ENCODE results near the gene CYP3A7. TPM values are rescaled to one million over a fixed set of nuclear protein-coding genes. Genes with fewer than 3 reads are reported as not detected.

The CYP3A7 gene
- total RNA-seq, 1 donor from 2014 or later = not detected

DNA sequence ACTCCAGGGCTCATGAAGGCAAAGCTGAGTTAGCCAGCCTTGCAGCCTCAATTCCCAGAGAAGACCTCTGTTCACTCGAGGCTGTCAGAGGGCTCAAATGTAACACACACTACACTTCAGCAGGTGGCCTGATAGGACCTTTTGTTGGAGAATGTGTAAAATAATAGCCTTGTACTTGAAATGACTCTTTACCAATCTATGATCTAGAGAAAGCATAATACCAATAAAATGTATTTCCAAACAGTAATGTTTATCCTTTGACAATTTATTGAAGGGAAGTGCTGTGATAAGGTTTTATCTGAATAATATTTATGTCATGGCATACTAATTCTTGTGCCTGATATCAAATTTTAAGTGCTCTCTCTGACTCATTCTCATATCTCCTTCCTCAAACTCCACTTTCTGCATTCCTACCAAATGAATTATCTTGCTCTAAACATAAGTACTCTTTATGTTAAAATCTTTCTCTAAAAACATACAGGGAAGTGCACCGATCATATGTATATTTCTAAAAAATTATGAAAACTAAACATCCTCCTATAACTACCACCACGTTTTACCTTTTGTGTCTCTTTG, 20.9 kb downstream of the CYP3A7 start:
- peaks cover 6% of the 10 kb centered on the region for H3K36me3 Mint-ChIP-seq (ENCODE audit: unreplicated experiment)
- DNase-seq = no peak
- no peak overlapping the region for H3K27ac Mint-ChIP-seq (ENCODE audit: unreplicated experiment)
- no peaks in the 10 kb centered on the region for H3K9me3 Mint-ChIP-seq (ENCODE audit: unreplicated experiment)
- no peak for TF ChIP-seq CTCF (IDR thresholded peaks at IDR 0.05; ENCODE audit: partially characterized antibody, unreplicated experiment)
- H3K27me3 Mint-ChIP-seq (ENCODE audit: unreplicated experiment) = no peaks in the 10 kb centered on the region
- H3K4me3 Mint-ChIP-seq (ENCODE audit: unreplicated experiment) = no peak overlapping the region
- no peaks in the 10 kb centered on the region for H3K4me1 Mint-ChIP-seq (ENCODE audit: low read depth, unreplicated experiment)

DNA sequence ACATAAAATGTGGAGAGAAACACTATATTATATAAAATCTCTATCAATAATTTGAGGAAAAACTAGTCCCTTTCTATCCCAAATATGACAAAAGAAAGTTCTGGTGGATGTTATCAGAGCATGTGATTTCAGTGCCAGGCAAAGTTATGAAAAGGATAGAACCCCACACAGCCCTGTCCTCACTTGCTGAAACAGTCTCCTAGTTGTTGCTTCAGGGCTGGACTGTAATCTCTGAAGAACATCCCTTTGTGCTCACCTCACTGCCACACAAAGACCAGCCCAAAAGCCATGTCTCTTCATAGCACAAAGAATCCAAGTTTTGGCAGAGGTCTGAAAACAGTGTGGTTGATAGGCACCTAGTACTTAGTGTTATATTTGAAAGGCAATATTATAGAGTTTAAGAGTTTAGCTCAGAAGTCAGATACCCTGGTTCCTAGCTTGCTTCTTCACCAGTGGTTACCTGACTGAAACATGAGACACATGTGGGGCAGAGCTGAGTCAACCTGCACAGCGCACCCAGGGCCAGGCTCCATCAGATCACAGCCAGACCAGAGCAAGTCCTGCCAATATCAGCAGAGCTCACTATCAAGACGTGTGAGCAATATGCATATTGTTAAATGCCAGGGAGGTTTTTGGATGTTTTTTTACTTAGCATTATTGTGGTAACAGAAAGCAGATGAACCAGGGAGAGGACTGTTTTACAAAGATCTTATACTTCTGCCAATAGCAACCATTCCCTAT, 25.0 kb downstream of the CYP3A7 start:
- H3K4me3 Mint-ChIP-seq (ENCODE audit: unreplicated experiment) = no peak overlapping the region
- DNase-seq = no peak

GRCh38 chr7:99709260-99709659, 25.7 kb downstream of the CYP3A7 start:
- Mint-ChIP-seq H3K27me3 (ENCODE audit: unreplicated experiment) (no peaks in the 10 kb centered on the region), H3K4me1 (ENCODE audit: low read depth, unreplicated experiment) (no peaks in the 10 kb centered on the region), H3K4me3 (ENCODE audit: unreplicated experiment) (no peak overlapping the region), H3K27ac (ENCODE audit: unreplicated experiment) (no peak overlapping the region), H3K9me3 (ENCODE audit: unreplicated experiment) (peaks cover 7% of the 10 kb centered on the region), H3K36me3 (ENCODE audit: unreplicated experiment) (peaks cover 21% of the 10 kb centered on the region)
- TF ChIP-seq CTCF (IDR thresholded peaks at IDR 0.05; ENCODE audit: partially characterized antibody, unreplicated experiment) = no peak
- no peak for DNase-seq

More for the DNA sequence above, 25.0 kb downstream of the CYP3A7 start:
- H3K9me3 Mint-ChIP-seq (ENCODE audit: unreplicated experiment) = peaks cover 7% of the 10 kb centered on the region
- no peaks in the 10 kb centered on the region for H3K27me3 Mint-ChIP-seq (ENCODE audit: unreplicated experiment)
- H3K4me1 Mint-ChIP-seq (ENCODE audit: low read depth, unreplicated experiment) = no peaks in the 10 kb centered on the region
- H3K27ac Mint-ChIP-seq (ENCODE audit: unreplicated experiment) = no peak overlapping the region
- no peak for TF ChIP-seq CTCF (IDR thresholded peaks at IDR 0.05; ENCODE audit: partially characterized antibody, unreplicated experiment)
- peaks cover 27% of the 10 kb centered on the region for H3K36me3 Mint-ChIP-seq (ENCODE audit: unreplicated experiment)

DNA sequence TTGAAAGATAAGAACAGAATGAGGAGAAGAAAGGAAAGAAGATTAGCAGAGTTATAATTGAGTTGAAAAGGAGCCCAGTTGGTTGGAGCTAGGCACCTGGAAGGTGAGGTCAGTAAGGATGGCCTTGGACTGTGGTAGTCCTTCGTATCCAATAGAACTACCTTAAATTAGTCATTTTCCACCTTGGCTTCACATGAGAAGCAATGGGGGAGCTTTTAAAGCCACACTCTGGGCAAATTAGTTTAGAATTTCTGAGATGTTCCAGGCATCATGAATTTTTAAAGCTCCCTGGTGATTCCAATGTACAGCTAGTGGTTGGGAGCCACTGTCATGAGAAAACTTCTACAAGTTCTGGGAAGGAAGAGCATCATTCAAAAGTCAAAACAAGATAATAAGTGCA, 27.9 kb downstream of the CYP3A7 start:
- H3K9me3 Mint-ChIP-seq (ENCODE audit: unreplicated experiment) = peaks cover 7% of the 10 kb centered on the region
- no peak for DNase-seq

More for the DNA sequence above, 27.9 kb downstream of the CYP3A7 start:
- no peak overlapping the region for H3K27ac Mint-ChIP-seq (ENCODE audit: unreplicated experiment)
- H3K4me1 Mint-ChIP-seq (ENCODE audit: low read depth, unreplicated experiment) = no peaks in the 10 kb centered on the region
- no peaks in the 10 kb centered on the region for H3K27me3 Mint-ChIP-seq (ENCODE audit: unreplicated experiment)
- TF ChIP-seq CTCF (IDR thresholded peaks at IDR 0.05; ENCODE audit: partially characterized antibody, unreplicated experiment) = no peak
- peaks cover 21% of the 10 kb centered on the region for H3K36me3 Mint-ChIP-seq (ENCODE audit: unreplicated experiment)
- no peak overlapping the region for H3K4me3 Mint-ChIP-seq (ENCODE audit: unreplicated experiment)
